Measurements from ENCODE around the gene FOXL2. TPM values are rescaled to one million over a fixed set of nuclear protein-coding genes. Genes with fewer than 3 reads are reported as not detected.
A peak's percentile ranks its signal among the peaks of the same experiment; 100 is the strongest.

Gene FOXL2
- total and polyA plus RNA-seq, 11 donors: not detected

DNA sequence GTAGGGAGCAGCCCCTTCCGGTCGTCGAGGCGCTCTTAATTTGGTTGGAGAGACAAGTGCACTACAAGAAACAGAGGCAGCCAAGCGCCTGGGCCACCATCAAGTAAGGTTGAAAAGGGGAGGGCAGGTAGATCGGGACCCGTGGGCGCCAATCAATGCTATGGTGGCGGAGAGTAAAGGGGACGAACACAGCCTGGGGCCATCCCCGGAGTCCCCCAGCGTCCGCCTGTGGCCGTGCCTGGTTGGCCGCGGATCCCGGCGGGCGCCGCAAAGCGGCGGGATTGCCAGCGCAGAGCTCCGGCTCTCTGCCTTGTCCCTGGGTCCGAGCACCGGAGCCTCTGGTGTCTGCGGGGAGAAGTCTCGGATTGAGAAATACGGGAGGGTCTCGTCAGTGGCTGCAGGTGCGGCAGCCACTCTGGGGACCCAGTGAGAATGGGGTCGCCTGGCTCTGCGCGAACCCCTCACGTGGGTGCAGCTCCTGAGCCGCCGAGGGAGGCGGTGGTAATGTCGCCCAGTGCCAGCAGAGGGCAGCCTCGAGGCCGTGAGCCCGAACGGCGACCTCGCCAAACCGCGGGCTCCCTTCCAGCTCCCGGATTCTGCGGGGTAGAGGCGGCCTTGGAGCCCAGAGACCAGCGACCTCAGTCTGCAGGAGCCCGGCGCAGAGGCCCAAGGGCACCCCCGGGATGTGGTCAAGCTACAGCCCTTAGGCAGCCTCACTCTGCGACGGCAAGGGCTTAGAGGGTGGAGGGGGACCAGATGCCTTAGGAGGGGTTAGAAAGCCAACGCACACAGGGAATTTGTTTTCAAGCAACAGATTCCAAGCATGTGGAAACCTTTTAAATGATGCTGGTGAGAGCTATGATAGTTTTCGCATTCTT is 10.8 kb downstream of the FOXL2 start:
- TF ChIP-seq, protein P1, sequence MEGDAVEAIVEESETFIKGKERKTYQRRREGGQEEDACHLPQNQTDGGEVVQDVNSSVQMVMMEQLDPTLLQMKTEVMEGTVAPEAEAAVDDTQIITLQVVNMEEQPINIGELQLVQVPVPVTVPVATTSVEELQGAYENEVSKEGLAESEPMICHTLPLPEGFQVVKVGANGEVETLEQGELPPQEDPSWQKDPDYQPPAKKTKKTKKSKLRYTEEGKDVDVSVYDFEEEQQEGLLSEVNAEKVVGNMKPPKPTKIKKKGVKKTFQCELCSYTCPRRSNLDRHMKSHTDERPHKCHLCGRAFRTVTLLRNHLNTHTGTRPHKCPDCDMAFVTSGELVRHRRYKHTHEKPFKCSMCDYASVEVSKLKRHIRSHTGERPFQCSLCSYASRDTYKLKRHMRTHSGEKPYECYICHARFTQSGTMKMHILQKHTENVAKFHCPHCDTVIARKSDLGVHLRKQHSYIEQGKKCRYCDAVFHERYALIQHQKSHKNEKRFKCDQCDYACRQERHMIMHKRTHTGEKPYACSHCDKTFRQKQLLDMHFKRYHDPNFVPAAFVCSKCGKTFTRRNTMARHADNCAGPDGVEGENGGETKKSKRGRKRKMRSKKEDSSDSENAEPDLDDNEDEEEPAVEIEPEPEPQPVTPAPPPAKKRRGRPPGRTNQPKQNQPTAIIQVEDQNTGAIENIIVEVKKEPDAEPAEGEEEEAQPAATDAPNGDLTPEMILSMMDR (IDR thresholded peaks at IDR 0.05): peak; percentile 88 to 97 (median 95)
- no peak for TF ChIP-seq POLR2A (IDR thresholded peaks at IDR 0.05)
- H3K4me1 ChIP-seq: peaks cover 0 to 46% (median 38%) of the 10 kb centered on the region in 12 donors
- H3K9me3 ChIP-seq: no peaks in the 10 kb centered on the region
- intact Hi-C loops (cut with DNase I): loop anchor here in 9 of 10 donors (1.0 to 5.0 kb wide), 4 partner anchors 391 to 396 kb away; no protein-coding TSS in a partner anchor
- peak; percentile 65 to 89 (median 74) for DNase-seq
- no peak overlapping the region for H3K27ac ChIP-seq
- no peaks in the 10 kb centered on the region for H3K36me3 ChIP-seq
- ATAC-seq: peak; percentile 25 to 87 (median 76)
- H3K27me3 ChIP-seq: peaks cover 44 to 68% (median 54%) of the 10 kb centered on the region in 9 donors
- peak overlapping the region in 11 of 12 donors; percentile 3 to 50 (median 39) for H3K4me3 ChIP-seq
- 5 to 10% (median 7%) methylated on average over 30 to 58 of the region's 58 CpGs for WGBS, 4 donors

DNA sequence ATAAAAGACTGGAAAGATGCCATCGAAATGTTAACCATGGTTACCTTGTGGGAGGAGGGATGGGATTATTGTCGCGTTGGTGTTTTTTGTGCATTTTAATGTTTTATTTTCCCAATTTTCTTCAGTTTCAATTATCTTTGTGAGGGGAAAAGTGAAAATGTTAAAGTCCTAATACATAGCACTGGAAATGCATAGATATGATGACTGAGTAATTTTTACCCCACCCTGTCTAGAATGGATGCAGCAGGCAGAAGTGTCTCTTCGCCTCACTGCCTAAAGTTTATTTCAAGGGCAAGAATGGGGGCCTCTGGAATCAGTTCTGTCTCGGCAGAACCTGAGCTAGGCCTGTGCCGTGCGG is 11.5 kb downstream of the FOXL2 start:
- no peaks in the 10 kb centered on the region for H3K36me3 ChIP-seq
- TF ChIP-seq, protein P1 (IDR thresholded peaks at IDR 0.05): no peak
- TF ChIP-seq POLR2A (IDR thresholded peaks at IDR 0.05): no peak
- peaks cover 0 to 46% (median 38%) of the 10 kb centered on the region in 12 donors for H3K4me1 ChIP-seq
- H3K4me3 ChIP-seq: peak overlapping the region in 2 of 12 donors; percentile 14 to 31
- ATAC-seq: no peak
- no peaks in the 10 kb centered on the region for H3K9me3 ChIP-seq
- H3K27me3 ChIP-seq: peaks cover 38 to 62% (median 47%) of the 10 kb centered on the region in 9 donors
- 78 to 87% (median 85%) methylated on average over 7 of the region's 7 CpGs for WGBS, 4 donors
- intact Hi-C loops (cut with DNase I): loop anchor here in 5 of 10 donors (5.0 kb wide), 2 partner anchors 392 to 397 kb away; no protein-coding TSS in a partner anchor
- no peak for DNase-seq
- H3K27ac ChIP-seq: no peak overlapping the region

DNA sequence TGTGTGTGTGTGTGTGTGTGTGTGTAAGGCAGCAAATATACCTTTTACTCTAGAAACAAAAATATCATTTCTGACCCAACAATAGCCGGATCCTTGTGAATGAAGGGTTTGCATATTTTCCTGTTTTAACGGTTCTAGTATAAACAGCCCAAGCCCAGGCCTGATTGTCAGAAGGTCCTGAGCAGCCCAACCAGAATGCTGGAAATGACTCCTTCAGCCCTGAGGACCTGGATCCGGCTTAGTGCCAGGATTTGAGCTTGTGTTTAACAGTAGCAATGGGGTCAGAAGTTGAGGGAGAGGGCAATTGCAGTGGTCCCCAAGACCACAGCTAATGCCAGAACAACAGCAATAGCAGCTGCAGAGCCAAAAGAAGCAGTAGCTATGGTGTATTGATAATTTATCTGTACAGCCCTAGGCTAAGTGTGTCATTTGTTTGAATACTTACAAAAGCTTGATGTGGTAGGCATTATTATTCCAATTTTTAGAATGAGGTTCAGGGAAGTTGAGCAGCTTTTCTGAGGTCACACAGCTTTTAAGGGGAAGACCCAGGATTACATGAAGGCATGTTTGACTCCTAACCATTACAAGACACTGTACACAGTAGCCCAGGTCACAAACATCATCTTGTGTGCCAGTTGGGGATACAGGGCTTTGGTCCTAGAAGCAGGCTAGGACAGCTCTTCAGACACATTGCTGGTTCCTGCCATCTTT is 12.8 kb downstream of the FOXL2 start:
- no peaks in the 10 kb centered on the region for H3K9me3 ChIP-seq
- H3K27me3 ChIP-seq: peaks cover 27 to 48% (median 34%) of the 10 kb centered on the region in 9 donors
- no peak overlapping the region for H3K27ac ChIP-seq
- no peak overlapping the region for H3K4me3 ChIP-seq
- WGBS, 4 donors: 74 to 78% (median 75%) methylated on average over 3 of the region's 3 CpGs
- TF ChIP-seq POLR2A (IDR thresholded peaks at IDR 0.05): no peak
- TF ChIP-seq, protein P1 (IDR thresholded peaks at IDR 0.05): no peak
- no peak for ATAC-seq
- no peaks in the 10 kb centered on the region for H3K36me3 ChIP-seq
- DNase-seq: no peak
- intact Hi-C loops (cut with DNase I): no loop called here
- H3K4me1 ChIP-seq: peaks cover 0 to 36% (median 31%) of the 10 kb centered on the region in 12 donors

Measured in heart left ventricle (tissue), 16 donors.